ENCODE results near the gene CYP4X1.
"Not testable (repeated sequence)": the region's sequence is repeated elsewhere in the genome, so short reads cannot be mapped to it uniquely, and the experiment has no call there.

The CYP4X1 gene

GRCh38 chr1:47089356-47089755 lies 65.9 kb downstream of the CYP4X1 start:
- not testable (repeated sequence) for H2AFZ ChIP-seq; H3K9me3 ChIP-seq (ENCODE audit: control insufficient read depth, low read length); H3K4me3 ChIP-seq (ENCODE audit: low read depth, low read length); H3K27me3 ChIP-seq (ENCODE audit: control insufficient read depth, insufficient read depth, low read length); H3K36me3 ChIP-seq (ENCODE audit: control insufficient read depth, insufficient read depth, low read length); H3K4me1 ChIP-seq; H3K79me2 ChIP-seq; H3K4me2 ChIP-seq (ENCODE audit: low read length); H3K9ac ChIP-seq; H3K27ac ChIP-seq
- TF ChIP-seq CTCF (IDR thresholded peaks at IDR 0.05) = peak; percentile 27

- H3K79me2 ChIP-seq; H3K4me1 ChIP-seq; H3K36me3 ChIP-seq (ENCODE audit: control insufficient read depth, insufficient read depth, low read length); H3K27me3 ChIP-seq (ENCODE audit: control insufficient read depth, insufficient read depth, low read length); H3K27ac ChIP-seq; H3K4me3 ChIP-seq (ENCODE audit: low read depth, low read length); H3K4me2 ChIP-seq (ENCODE audit: low read length); H3K9ac ChIP-seq; H3K9me3 ChIP-seq (ENCODE audit: control insufficient read depth, low read length); H2AFZ ChIP-seq: not testable (repeated sequence)
These were observed 68.0 kb downstream of the CYP4X1 start for GRCh38 chr1:47091476-47091875.

Data from parathyroid adenoma (tissue), 2 donors.